ENCODE data around the gene KRTAP29-1.

DNA sequence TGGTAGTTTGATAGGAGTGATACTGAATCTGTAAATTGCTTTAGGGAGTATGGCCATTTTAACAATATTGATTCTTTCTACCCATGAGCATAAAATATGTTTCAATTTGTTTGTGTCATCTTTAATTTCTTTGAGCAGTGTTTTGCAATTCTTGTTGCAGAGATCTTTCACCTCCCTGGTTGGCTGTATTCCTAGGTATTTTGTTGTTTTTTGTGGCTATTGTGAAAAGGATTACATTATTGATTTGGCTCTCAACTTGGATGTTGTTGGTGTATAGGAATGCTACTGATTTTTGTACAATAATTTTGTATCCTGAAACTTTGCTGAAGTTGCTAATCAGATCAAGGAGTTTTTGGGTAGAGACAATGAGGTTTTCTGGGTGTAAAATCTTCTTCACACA lies 44.2 kb downstream of the KRTAP29-1 start:
- no peak for TF ChIP-seq SPI1 (IDR thresholded peaks at IDR 0.05; ENCODE audit: low read depth, low read length)
- TF ChIP-seq POLR2AphosphoS5 (IDR thresholded peaks at IDR 0.05; ENCODE audit: low read depth, low read length), result no peak
